K562 (cell line): Measurements from ENCODE around the gene CNDP1. TPM values are rescaled to one million over a fixed set of nuclear protein-coding genes. Genes with fewer than 3 reads are reported as not detected.

ENCODE experiments used
- ASH1L ChIP-seq: fragments of 450-650 bp; IDR thresholded peaks from 2 replicates; pipeline ENCODE4 v1.6.1; 2018; ENCODE audit warnings: borderline replicate concordance, mild to moderate bottlenecking, low read depth; ENCODE audit not compliant: partially characterized antibody
- CCAR2 ChIP-seq: fragments of 200-400 bp; formaldehyde crosslinking; IDR thresholded peaks from 2 replicates; pipeline ENCODE4 v1.6.1; 2017; ENCODE audit warnings: mild to moderate bottlenecking, low read depth, low read length
- CEBPB ChIP-seq: fragments of 450-650 bp; IDR thresholded peaks from 2 replicates; pipeline ENCODE4 v1.6.1; 2016; ENCODE audit warnings: missing genetic modification characterization, missing compliant biosample characterization
- IFI16 ChIP-seq: fragments of 250-450 bp; sonication (Bioruptor Pico); IDR thresholded peaks from 2 replicates; pipeline ENCODE4 v2.1.2; 2022; ENCODE audit warnings: mild to moderate bottlenecking, inconsistent platforms
- JUNB ChIP-seq: fragments of 450-650 bp; formaldehyde crosslinking; conservative IDR thresholded peaks from 2 replicates; pipeline ENCODE4 v1.4.0; 2020; ENCODE audit warnings: mild to moderate bottlenecking
- MCM2 ChIP-seq: fragments of 450-650 bp; IDR thresholded peaks from 2 replicates; pipeline ENCODE4 v1.6.1; 2017; ENCODE audit warnings: low read depth, mild to moderate bottlenecking
- MEF2D ChIP-seq: conservative IDR thresholded peaks from 2 replicates; pipeline ENCODE4 v1.6.1; 2016; ENCODE audit warnings: low read depth, missing genetic modification characterization, missing compliant biosample characterization
- RFX5 ChIP-seq: IDR thresholded peaks from 2 replicates; pipeline ENCODE4 v1.6.1; 2011; ENCODE audit warnings: low read depth, mild to moderate bottlenecking, improper control_type of control experiment, low read length
- SREBF2 ChIP-seq: sonication (generic); formaldehyde crosslinking; IDR thresholded peaks from 2 replicates; pipeline ENCODE4 v1.4.0; 2020; ENCODE audit warnings: mild to moderate bottlenecking, missing genetic modification reagents
- THRAP3 ChIP-seq: fragments of 450-650 bp; IDR thresholded peaks from 2 replicates; pipeline ENCODE4 v1.6.1; 2016; ENCODE audit warnings: mild to moderate bottlenecking, inconsistent platforms, borderline replicate concordance
- ZFP30 ChIP-seq: fragments of 250-450 bp; sonication (Bioruptor Pico); IDR thresholded peaks from 2 replicates; pipeline ENCODE4 v1.8.0; 2022; ENCODE audit warnings: moderate library complexity, mild to moderate bottlenecking, inconsistent platforms, borderline replicate concordance
- ZNF124 ChIP-seq: sonication (generic); formaldehyde crosslinking; IDR thresholded peaks from 2 replicates; pipeline ENCODE4 v1.8.1; 2022; ENCODE audit warnings: missing genetic modification reagents
- polyA plus RNA-seq, 8 experiments: library from polyadenylated mRNA; depleted of rRNA in 4 of 8; stranded (reverse) in 5 of 8; unstranded in 3 of 8; fragments of >200 nt; fragmentation: Nextera tagmentation in 2 of 8; fragmentation: Illumina TruSeq in 1 of 8; extraction: Ambion mirVana in 2 of 8; extraction: Trizol in 1 of 8; gene quantifications; 2 replicates each; pipeline versions ENCODE4 v1.2.1 to v1.2.3, GENCODE V29; 2011 to 2014; ENCODE audit warnings: inconsistent platforms in 1 of 8, missing spikeins in 1 of 8
- total RNA-seq, 7 experiments: library from RNA; depleted of rRNA in 6 of 7; stranded (reverse); fragments of >200 nt in 6 of 7; fragmentation: Illumina TruSeq in 2 of 7; extraction: Trizol in 2 of 7; gene quantifications; 2 replicates each; pipeline versions ENCODE4 v1.2.1 to v1.2.3, GENCODE V29; 2011 to 2021; ENCODE audit warnings: low replicate concordance in 1 of 7
- TF ChIP-seq, protein P1 (sequence below): sonication (generic); formaldehyde crosslinking; IDR thresholded peaks from 2 replicates; pipeline ENCODE4 v1.8.0; 2023; ENCODE audit warnings: mild to moderate bottlenecking, missing genetic modification reagents
- TF ChIP-seq, protein P2 (sequence below): fragments of 450-650 bp; IDR thresholded peaks from 2 replicates; pipeline ENCODE4 v1.6.1; 2016; ENCODE audit warnings: mild to moderate bottlenecking, moderate library complexity

CNDP1 gene
- total and polyA plus RNA-seq, 9 of the 15 experiments (the other 6 are each of a cell fraction or from before 2014, with no cell fraction given), result not detected

DNA sequence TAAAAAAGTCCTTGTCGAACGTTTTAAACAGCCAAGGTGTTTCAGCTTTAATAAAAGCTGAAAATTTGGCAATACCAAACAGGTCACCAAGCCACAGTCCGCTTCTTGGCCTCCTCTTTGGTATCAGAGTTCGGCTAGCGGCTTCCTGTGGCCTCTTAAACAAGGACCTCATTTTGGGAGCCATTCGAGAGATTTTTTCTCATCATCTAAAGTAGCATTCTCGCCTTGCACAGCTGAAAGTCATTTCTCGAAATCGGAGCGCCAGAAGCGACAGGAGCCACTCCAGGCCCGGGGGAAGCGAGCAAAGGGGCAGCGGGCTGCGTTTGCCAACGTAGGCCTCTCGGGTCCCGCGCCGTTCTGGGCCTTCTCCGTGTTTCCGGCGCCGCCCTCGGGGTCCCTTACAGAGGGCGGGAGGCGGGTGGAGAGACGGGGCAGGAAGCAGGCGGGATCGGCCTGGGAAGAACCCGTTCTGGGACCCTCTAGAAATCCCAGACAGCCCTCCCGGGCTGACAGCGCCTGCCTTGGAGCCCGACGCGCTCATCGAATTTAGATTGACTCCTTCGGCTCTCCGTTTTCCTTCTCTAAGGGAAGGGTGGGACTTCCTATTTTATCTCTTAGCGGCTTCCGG, 62.8 kb downstream of the CNDP1 start (continued):
- TF ChIP-seq, protein P1, sequence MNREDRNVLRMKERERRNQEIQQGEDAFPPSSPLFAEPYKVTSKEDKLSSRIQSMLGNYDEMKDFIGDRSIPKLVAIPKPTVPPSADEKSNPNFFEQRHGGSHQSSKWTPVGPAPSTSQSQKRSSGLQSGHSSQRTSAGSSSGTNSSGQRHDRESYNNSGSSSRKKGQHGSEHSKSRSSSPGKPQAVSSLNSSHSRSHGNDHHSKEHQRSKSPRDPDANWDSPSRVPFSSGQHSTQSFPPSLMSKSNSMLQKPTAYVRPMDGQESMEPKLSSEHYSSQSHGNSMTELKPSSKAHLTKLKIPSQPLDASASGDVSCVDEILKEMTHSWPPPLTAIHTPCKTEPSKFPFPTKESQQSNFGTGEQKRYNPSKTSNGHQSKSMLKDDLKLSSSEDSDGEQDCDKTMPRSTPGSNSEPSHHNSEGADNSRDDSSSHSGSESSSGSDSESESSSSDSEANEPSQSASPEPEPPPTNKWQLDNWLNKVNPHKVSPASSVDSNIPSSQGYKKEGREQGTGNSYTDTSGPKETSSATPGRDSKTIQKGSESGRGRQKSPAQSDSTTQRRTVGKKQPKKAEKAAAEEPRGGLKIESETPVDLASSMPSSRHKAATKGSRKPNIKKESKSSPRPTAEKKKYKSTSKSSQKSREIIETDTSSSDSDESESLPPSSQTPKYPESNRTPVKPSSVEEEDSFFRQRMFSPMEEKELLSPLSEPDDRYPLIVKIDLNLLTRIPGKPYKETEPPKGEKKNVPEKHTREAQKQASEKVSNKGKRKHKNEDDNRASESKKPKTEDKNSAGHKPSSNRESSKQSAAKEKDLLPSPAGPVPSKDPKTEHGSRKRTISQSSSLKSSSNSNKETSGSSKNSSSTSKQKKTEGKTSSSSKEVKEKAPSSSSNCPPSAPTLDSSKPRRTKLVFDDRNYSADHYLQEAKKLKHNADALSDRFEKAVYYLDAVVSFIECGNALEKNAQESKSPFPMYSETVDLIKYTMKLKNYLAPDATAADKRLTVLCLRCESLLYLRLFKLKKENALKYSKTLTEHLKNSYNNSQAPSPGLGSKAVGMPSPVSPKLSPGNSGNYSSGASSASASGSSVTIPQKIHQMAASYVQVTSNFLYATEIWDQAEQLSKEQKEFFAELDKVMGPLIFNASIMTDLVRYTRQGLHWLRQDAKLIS, result no peak
- TF ChIP-seq, protein P2, sequence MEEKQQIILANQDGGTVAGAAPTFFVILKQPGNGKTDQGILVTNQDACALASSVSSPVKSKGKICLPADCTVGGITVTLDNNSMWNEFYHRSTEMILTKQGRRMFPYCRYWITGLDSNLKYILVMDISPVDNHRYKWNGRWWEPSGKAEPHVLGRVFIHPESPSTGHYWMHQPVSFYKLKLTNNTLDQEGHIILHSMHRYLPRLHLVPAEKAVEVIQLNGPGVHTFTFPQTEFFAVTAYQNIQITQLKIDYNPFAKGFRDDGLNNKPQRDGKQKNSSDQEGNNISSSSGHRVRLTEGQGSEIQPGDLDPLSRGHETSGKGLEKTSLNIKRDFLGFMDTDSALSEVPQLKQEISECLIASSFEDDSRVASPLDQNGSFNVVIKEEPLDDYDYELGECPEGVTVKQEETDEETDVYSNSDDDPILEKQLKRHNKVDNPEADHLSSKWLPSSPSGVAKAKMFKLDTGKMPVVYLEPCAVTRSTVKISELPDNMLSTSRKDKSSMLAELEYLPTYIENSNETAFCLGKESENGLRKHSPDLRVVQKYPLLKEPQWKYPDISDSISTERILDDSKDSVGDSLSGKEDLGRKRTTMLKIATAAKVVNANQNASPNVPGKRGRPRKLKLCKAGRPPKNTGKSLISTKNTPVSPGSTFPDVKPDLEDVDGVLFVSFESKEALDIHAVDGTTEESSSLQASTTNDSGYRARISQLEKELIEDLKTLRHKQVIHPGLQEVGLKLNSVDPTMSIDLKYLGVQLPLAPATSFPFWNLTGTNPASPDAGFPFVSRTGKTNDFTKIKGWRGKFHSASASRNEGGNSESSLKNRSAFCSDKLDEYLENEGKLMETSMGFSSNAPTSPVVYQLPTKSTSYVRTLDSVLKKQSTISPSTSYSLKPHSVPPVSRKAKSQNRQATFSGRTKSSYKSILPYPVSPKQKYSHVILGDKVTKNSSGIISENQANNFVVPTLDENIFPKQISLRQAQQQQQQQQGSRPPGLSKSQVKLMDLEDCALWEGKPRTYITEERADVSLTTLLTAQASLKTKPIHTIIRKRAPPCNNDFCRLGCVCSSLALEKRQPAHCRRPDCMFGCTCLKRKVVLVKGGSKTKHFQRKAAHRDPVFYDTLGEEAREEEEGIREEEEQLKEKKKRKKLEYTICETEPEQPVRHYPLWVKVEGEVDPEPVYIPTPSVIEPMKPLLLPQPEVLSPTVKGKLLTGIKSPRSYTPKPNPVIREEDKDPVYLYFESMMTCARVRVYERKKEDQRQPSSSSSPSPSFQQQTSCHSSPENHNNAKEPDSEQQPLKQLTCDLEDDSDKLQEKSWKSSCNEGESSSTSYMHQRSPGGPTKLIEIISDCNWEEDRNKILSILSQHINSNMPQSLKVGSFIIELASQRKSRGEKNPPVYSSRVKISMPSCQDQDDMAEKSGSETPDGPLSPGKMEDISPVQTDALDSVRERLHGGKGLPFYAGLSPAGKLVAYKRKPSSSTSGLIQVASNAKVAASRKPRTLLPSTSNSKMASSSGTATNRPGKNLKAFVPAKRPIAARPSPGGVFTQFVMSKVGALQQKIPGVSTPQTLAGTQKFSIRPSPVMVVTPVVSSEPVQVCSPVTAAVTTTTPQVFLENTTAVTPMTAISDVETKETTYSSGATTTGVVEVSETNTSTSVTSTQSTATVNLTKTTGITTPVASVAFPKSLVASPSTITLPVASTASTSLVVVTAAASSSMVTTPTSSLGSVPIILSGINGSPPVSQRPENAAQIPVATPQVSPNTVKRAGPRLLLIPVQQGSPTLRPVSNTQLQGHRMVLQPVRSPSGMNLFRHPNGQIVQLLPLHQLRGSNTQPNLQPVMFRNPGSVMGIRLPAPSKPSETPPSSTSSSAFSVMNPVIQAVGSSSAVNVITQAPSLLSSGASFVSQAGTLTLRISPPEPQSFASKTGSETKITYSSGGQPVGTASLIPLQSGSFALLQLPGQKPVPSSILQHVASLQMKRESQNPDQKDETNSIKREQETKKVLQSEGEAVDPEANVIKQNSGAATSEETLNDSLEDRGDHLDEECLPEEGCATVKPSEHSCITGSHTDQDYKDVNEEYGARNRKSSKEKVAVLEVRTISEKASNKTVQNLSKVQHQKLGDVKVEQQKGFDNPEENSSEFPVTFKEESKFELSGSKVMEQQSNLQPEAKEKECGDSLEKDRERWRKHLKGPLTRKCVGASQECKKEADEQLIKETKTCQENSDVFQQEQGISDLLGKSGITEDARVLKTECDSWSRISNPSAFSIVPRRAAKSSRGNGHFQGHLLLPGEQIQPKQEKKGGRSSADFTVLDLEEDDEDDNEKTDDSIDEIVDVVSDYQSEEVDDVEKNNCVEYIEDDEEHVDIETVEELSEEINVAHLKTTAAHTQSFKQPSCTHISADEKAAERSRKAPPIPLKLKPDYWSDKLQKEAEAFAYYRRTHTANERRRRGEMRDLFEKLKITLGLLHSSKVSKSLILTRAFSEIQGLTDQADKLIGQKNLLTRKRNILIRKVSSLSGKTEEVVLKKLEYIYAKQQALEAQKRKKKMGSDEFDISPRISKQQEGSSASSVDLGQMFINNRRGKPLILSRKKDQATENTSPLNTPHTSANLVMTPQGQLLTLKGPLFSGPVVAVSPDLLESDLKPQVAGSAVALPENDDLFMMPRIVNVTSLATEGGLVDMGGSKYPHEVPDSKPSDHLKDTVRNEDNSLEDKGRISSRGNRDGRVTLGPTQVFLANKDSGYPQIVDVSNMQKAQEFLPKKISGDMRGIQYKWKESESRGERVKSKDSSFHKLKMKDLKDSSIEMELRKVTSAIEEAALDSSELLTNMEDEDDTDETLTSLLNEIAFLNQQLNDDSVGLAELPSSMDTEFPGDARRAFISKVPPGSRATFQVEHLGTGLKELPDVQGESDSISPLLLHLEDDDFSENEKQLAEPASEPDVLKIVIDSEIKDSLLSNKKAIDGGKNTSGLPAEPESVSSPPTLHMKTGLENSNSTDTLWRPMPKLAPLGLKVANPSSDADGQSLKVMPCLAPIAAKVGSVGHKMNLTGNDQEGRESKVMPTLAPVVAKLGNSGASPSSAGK, result peak; percentile 81
- no peak for TF ChIP-seq MEF2D (tag)
- TF ChIP-seq ASH1L, result no peak
- no peak for TF ChIP-seq ZNF124
- TF ChIP-seq CEBPB (tag), result no peak
- no peak for TF ChIP-seq THRAP3
- no peak for TF ChIP-seq RFX5
- TF ChIP-seq SREBF2 (CRISPR knock-in tag), result no peak
- no peak for TF ChIP-seq MCM2
- no peak for TF ChIP-seq JUNB (CRISPR knock-in tag)
- TF ChIP-seq CCAR2, result no peak
- no peak for TF ChIP-seq ZFP30 (CRISPR knock-in tag)
- TF ChIP-seq IFI16 (CRISPR knock-in tag), result no peak
